HepG2 (cell line): ENCODE results near the gene CROCC. TPM values are rescaled to one million over a fixed set of nuclear protein-coding genes. Genes with fewer than 3 reads are reported as not detected.

ENCODE experiments used
- ATF2 ChIP-seq: sonication (generic); formaldehyde crosslinking; IDR thresholded peaks from 2 replicates; pipeline ENCODE4 v1.4.0; 2020; ENCODE audit warnings: missing genetic modification reagents
- CTCF ChIP-seq: sonication (generic); formaldehyde crosslinking; IDR thresholded peaks from 2 replicates; pipeline ENCODE4 v1.5.0; 2020; ENCODE audit warnings: mild to moderate bottlenecking, missing genetic modification reagents, moderate library complexity
- DRAP1 ChIP-seq: IDR thresholded peaks from 2 replicates; pipeline ENCODE4 v1.6.1; 2016; ENCODE audit warnings: missing genetic modification reagents, missing compliant biosample characterization
- GTF3A ChIP-seq: sonication (generic); formaldehyde crosslinking; conservative IDR thresholded peaks from 2 replicates; pipeline ENCODE4 v1.4.0; 2020; ENCODE audit warnings: mild to moderate bottlenecking, missing genetic modification reagents
- JUNB ChIP-seq: sonication (generic); formaldehyde crosslinking; IDR thresholded peaks from 2 replicates; pipeline ENCODE4 v1.8.0; 2022; ENCODE audit warnings: missing genetic modification reagents, mild to moderate bottlenecking, borderline replicate concordance
- KAT8 ChIP-seq: IDR thresholded peaks from 2 replicates; pipeline ENCODE4 v1.6.1; 2016; ENCODE audit warnings: missing genetic modification reagents, missing compliant biosample characterization
- LCORL ChIP-seq, 2 experiments: fragments of 450-650 bp in 1 of 2; sonication (generic) in 1 of 2; formaldehyde crosslinking in 1 of 2; IDR thresholded peaks; 2 replicates each; pipeline versions ENCODE4 v1.5.0 to v1.6.1; 2017 to 2020; ENCODE audit warnings: antibody characterized with exemption in 1 of 2, missing genetic modification reagents in 1 of 2
- MED1 ChIP-seq: sonication (generic); formaldehyde crosslinking; IDR thresholded peaks from 2 replicates; pipeline ENCODE4 v1.4.0; 2020; ENCODE audit warnings: missing genetic modification reagents
- MLXIP ChIP-seq: sonication (generic); formaldehyde crosslinking; IDR thresholded peaks from 2 replicates; pipeline ENCODE4 v1.9.0; 2021; ENCODE audit warnings: missing genetic modification reagents, borderline replicate concordance
- POLR2AphosphoS5 ChIP-seq: IDR thresholded peaks from 2 replicates; pipeline ENCODE4 v1.6.1; 2012; ENCODE audit warnings: low read depth, low read length
- RAD51 ChIP-seq: fragments of 450-650 bp; IDR thresholded peaks from 2 replicates; pipeline ENCODE4 v1.6.1; 2016; ENCODE audit warnings: borderline replicate concordance
- SKI ChIP-seq: fragments of 450-650 bp; IDR thresholded peaks from one replicate; pipeline ENCODE4 v1.6.1; 2018; ENCODE audit warnings: mild to moderate bottlenecking; ENCODE audit not compliant: partially characterized antibody
- SNAI1 ChIP-seq: sonication (generic); formaldehyde crosslinking; IDR thresholded peaks from 2 replicates; pipeline ENCODE4 v1.5.0; 2020; ENCODE audit warnings: mild to moderate bottlenecking, missing genetic modification reagents, borderline replicate concordance
- XRCC5 ChIP-seq: fragments of 200-400 bp; formaldehyde crosslinking; optimal IDR thresholded peaks from 2 replicates; pipeline ENCODE3; 2017; ENCODE audit warnings: mild to moderate bottlenecking, low read length
- ZBTB34 ChIP-seq: sonication (generic); formaldehyde crosslinking; IDR thresholded peaks from 2 replicates; pipeline ENCODE4 v1.8.0; 2022; ENCODE audit warnings: mild to moderate bottlenecking, missing genetic modification reagents
- ZNF232 ChIP-seq: sonication (generic); formaldehyde crosslinking; IDR thresholded peaks from 2 replicates; pipeline ENCODE4 v1.4.0; 2020; ENCODE audit warnings: missing genetic modification reagents, borderline replicate concordance
- ZNF33B ChIP-seq: sonication (generic); formaldehyde crosslinking; IDR thresholded peaks from 2 replicates; pipeline ENCODE4 v1.5.1; 2020; ENCODE audit warnings: mild to moderate bottlenecking, missing genetic modification reagents
- ZNF547 ChIP-seq: sonication (generic); formaldehyde crosslinking; IDR thresholded peaks from 2 replicates; pipeline ENCODE4 v1.5.1; 2020; ENCODE audit warnings: mild to moderate bottlenecking, missing genetic modification reagents
- ZNF577 ChIP-seq: sonication (generic); formaldehyde crosslinking; IDR thresholded peaks from 2 replicates; pipeline ENCODE4 v1.4.0; 2020; ENCODE audit warnings: mild to moderate bottlenecking, low read depth, missing genetic modification reagents, borderline replicate concordance
- polyA plus RNA-seq, 8 experiments: library from polyadenylated mRNA; depleted of rRNA in 3 of 8; stranded (reverse) in 7 of 8; unstranded in 1 of 8; fragments of >200 nt; fragmentation: Illumina TruSeq in 4 of 8; extraction: Trizol in 4 of 8; gene quantifications; 2 replicates each; pipeline versions ENCODE4 v1.2.1 to v1.2.3, GENCODE V29; 2011 to 2016; ENCODE audit warnings: low read depth in 4 of 8, missing spikeins in 1 of 8, mixed read lengths in 1 of 8; ENCODE audit not compliant: insufficient read depth in 1 of 8
- total RNA-seq, 5 experiments: library from RNA; depleted of rRNA; stranded (reverse); fragments of >200 nt; fragmentation: Illumina TruSeq; extraction: Trizol; gene quantifications; 2 replicates each; pipeline ENCODE4 v1.2.3, GENCODE V29; 2016; ENCODE audit warnings: low read depth in 1 of 5

Gene CROCC
- total and polyA plus RNA-seq, 2 of the 13 experiments (the other 11 are each of a cell fraction or from before 2014, with no cell fraction given): 7.8 to 15.5 TPM

GRCh38 chr1:17011439-17012307, 89.9 kb downstream of the CROCC start, which contains the start of gene ATP13A2 (continued):
- 0 out of 2 replicates have a peak, but pooled peaks have one; percentile 15 for TF ChIP-seq CTCF
- no peak for TF ChIP-seq ZNF232
- TF ChIP-seq ZNF547 (CRISPR knock-in tag): no peak
- no peak for TF ChIP-seq RAD51
- no peak for TF ChIP-seq LCORL (IDR thresholded peaks at IDR 0.05)
- no peak for TF ChIP-seq LCORL (CRISPR knock-in tag; IDR thresholded peaks at IDR 0.05)
- no peak for TF ChIP-seq JUNB (CRISPR knock-in tag)
- 0 out of 2 replicates have a peak, but pooled peaks have one; percentile 41 for TF ChIP-seq MED1 (CRISPR knock-in tag)
- no peak for TF ChIP-seq MLXIP
- TF ChIP-seq ZNF577 (CRISPR knock-in tag): no peak
- no peak for TF ChIP-seq SNAI1 (CRISPR knock-in tag)
- no peak for TF ChIP-seq ZBTB34
- TF ChIP-seq POLR2AphosphoS5: peak; percentile 31; the same call in 1 of the 2 replicates
- peak; percentile 48 for TF ChIP-seq XRCC5
- peak; percentile 36; the same call in 1 of the 2 replicates for TF ChIP-seq KAT8
- no peak for TF ChIP-seq ZNF33B (CRISPR knock-in tag)
- no peak for TF ChIP-seq ATF2 (CRISPR knock-in tag)
- peak; percentile 18 for TF ChIP-seq SKI
- TF ChIP-seq DRAP1 (CRISPR knock-in tag): 0 out of 2 replicates have a peak, but pooled peaks have one; percentile 28
- TF ChIP-seq GTF3A (CRISPR knock-in tag): no peak
